DND-41 (cell line): ENCODE measurements around the gene RRM1.

Experiments
- CTCF ChIP-seq: IDR thresholded peaks from 2 replicates; pipeline ENCODE4 v1.5.1; 2012; ENCODE audit warnings: borderline replicate concordance, low read length, moderate library complexity, mild to moderate bottlenecking; ENCODE audit not compliant: poor library complexity, severe bottlenecking; ENCODE audit errors: extremely low read depth
- EZH2 ChIP-seq: IDR thresholded peaks from 3 replicates; pipeline ENCODE4 v1.6.1; 2012; ENCODE audit warnings: borderline replicate concordance, low read depth, mild to moderate bottlenecking, moderate library complexity, low read length, inconsistent platforms; ENCODE audit not compliant: severe bottlenecking

GRCh38 chr11:4154503-4154902 is 59.9 kb downstream of the RRM1 start:
- no peak for TF ChIP-seq CTCF
- no peak for TF ChIP-seq EZH2
